HepG2 (cell line): ENCODE data around the gene CD2AP. TPM values are rescaled to one million over a fixed set of nuclear protein-coding genes. Genes with fewer than 3 reads are reported as not detected.

Experiments used
- ATAC-seq: fragments of 200-7000 bp; cut with Tn5 transposase; 3 replicates; pipeline ENCODE4 v1.9.1; 2020; ENCODE audit warnings: mild to moderate bottlenecking, moderate library complexity
- BruUV-seq: library from RNA; stranded (reverse); fragments of 400-500 nt; replicated peaks from 2 replicates; lab custom pipeline; 2021; lab: Mats Ljungman, UMichigan
- CTCF ChIA-PET: fragments of 300-600 bp; formaldehyde crosslinking; extraction: SDS; loops from one replicate; lab custom pipeline; 2021; ENCODE audit warnings: low total read pairs, inconsistent platforms, low intra/inter-chr PET ratio; lab: Yijun Ruan, JAX
- POLR2A ChIA-PET: fragments of 350-600 bp; sonication (Branson Sonifier 250); formaldehyde crosslinking; loops from one replicate; lab custom pipeline; 2020; ENCODE audit warnings: antibody characterized with exemption, inconsistent platforms; lab: Yijun Ruan, JAX
- DNase-seq: peaks from one replicate; pipeline ENCODE4 v3.0.0-alpha.2; 2015; ENCODE audit warnings: low spot score
- FAIRE-seq: peaks from 3 replicates; lab custom pipeline; 2011; peaks lifted over from hg19 to GRCh38; lab: Jason Lieb, UNC
- H2AFZ ChIP-seq: one replicate; pipeline ENCODE4 v1.6.1; 2011; ENCODE audit warnings: low read length, inconsistent platforms
- H3K27ac ChIP-seq: fragments of 300-600 bp; 3 replicates; pipeline ENCODE4 v1.8.0; 2011; ENCODE audit warnings: mixed run types, mild to moderate bottlenecking, mixed read lengths, low read length, inconsistent platforms; ENCODE audit not compliant: insufficient read depth; ENCODE audit errors: extremely low read length
- H3K27me3 ChIP-seq, 2 experiments: fragments of 200-600 bp in 1 of 2; 2 replicates in 1 of 2; 3 replicates in 1 of 2; pipeline versions ENCODE4 v1.6.0 to v1.8.0; 2011; ENCODE audit warnings: low read length in 2 of 2, mild to moderate bottlenecking in 2 of 2, moderate library complexity in 2 of 2, inconsistent platforms in 1 of 2; ENCODE audit not compliant: insufficient read depth in 2 of 2, control insufficient read depth in 1 of 2
- H3K36me3 ChIP-seq, 2 experiments: fragments of 200-600 bp in 1 of 2; replicated peaks in 1 of 2; 2 replicates in 1 of 2; 3 replicates in 1 of 2; pipeline versions ENCODE4 v1.5.1 to v1.8.0; 2011; ENCODE audit warnings: low read length in 2 of 2, inconsistent platforms in 1 of 2; ENCODE audit not compliant: insufficient read depth in 2 of 2, control insufficient read depth in 1 of 2
- H3K4me1 ChIP-seq: 2 replicates; pipeline ENCODE4 v1.5.1; 2012; ENCODE audit warnings: low read length, inconsistent platforms; ENCODE audit not compliant: insufficient read depth
- H3K4me2 ChIP-seq: 2 replicates; pipeline ENCODE4 v1.6.0; 2011; ENCODE audit warnings: low read depth, low read length, inconsistent platforms
- H3K4me3 ChIP-seq, 3 experiments: fragments of 200-600 bp in 1 of 3; sonication (generic), shearing (Covaris generic) in 1 of 3; replicated peaks in 1 of 3; 2 replicates each; pipeline ENCODE4 v1.5.1; 2011 to 2016; ENCODE audit warnings: low read length in 3 of 3, inconsistent platforms in 2 of 3, low read depth in 2 of 3, mild to moderate bottlenecking in 2 of 3, control low read depth in 1 of 3, mixed read lengths in 1 of 3; ENCODE audit not compliant: insufficient read depth in 1 of 3
- H3K79me2 ChIP-seq: one replicate; pipeline ENCODE4 v1.6.1; 2011; ENCODE audit warnings: low read length, inconsistent platforms; ENCODE audit not compliant: insufficient read depth
- H3K9ac ChIP-seq: 2 replicates; pipeline ENCODE4 v1.6.0; 2011; ENCODE audit warnings: mild to moderate bottlenecking, low read depth, low read length, inconsistent platforms; ENCODE audit not compliant: insufficient read depth
- H3K9me3 ChIP-seq: 2 replicates; pipeline ENCODE4 v1.5.1; 2012; ENCODE audit warnings: mild to moderate bottlenecking, low read length
- H4K20me1 ChIP-seq: 2 replicates; pipeline ENCODE4 v1.6.0; 2011; ENCODE audit warnings: inconsistent platforms, mild to moderate bottlenecking, low read length, moderate library complexity; ENCODE audit not compliant: insufficient read depth
- ARNT2 ChIP-seq: sonication (generic); formaldehyde crosslinking; IDR thresholded peaks from 2 replicates; pipeline ENCODE4 v1.8.0; 2022; ENCODE audit warnings: mild to moderate bottlenecking, low read depth, missing genetic modification reagents, moderate library complexity
- CENPT ChIP-seq: sonication (generic); formaldehyde crosslinking; IDR thresholded peaks from 2 replicates; pipeline ENCODE4 v1.8.0; 2022; ENCODE audit warnings: low read depth, mild to moderate bottlenecking, moderate library complexity, missing genetic modification reagents
- ETV5 ChIP-seq: IDR thresholded peaks from 2 replicates; pipeline ENCODE4 v1.6.1; 2018; ENCODE audit warnings: missing biosample characterization, missing genetic modification reagents, inconsistent platforms, borderline replicate concordance
- FOXJ3 ChIP-seq: sonication (generic); formaldehyde crosslinking; IDR thresholded peaks from 2 replicates; pipeline ENCODE4 v1.4.0; 2020; ENCODE audit warnings: missing genetic modification reagents, mild to moderate bottlenecking, borderline replicate concordance
- HNRNPLL ChIP-seq: fragments of 200-400 bp; formaldehyde crosslinking; IDR thresholded peaks from 2 replicates; pipeline ENCODE4 v1.6.1; 2017; ENCODE audit warnings: mild to moderate bottlenecking, low read depth, low read length; ENCODE audit not compliant: poor library complexity, severe bottlenecking
- HOMEZ ChIP-seq: IDR thresholded peaks from 2 replicates; pipeline ENCODE4 v1.6.1; 2016; ENCODE audit warnings: low read depth
- MTF1 ChIP-seq: sonication (generic); formaldehyde crosslinking; IDR thresholded peaks from 2 replicates; pipeline ENCODE4 v1.5.0; 2020; ENCODE audit warnings: missing genetic modification reagents
- NFE2L1 ChIP-seq: sonication (generic); formaldehyde crosslinking; IDR thresholded peaks from 2 replicates; pipeline ENCODE4 v1.4.0; 2020; ENCODE audit warnings: missing genetic modification reagents, mild to moderate bottlenecking, borderline replicate concordance
- PLRG1 ChIP-seq: fragments of 450-650 bp; conservative IDR thresholded peaks from 2 replicates; pipeline ENCODE4 v1.6.1; 2016
- SMARCE1 ChIP-seq: fragments of 450-650 bp; IDR thresholded peaks from 2 replicates; pipeline ENCODE4 v1.6.1; 2017; ENCODE audit warnings: borderline replicate concordance
- SNRNP70 ChIP-seq: fragments of 200-400 bp; formaldehyde crosslinking; IDR thresholded peaks from 2 replicates; pipeline ENCODE4 v1.6.1; 2017; ENCODE audit warnings: mild to moderate bottlenecking, low read depth, low read length, moderate library complexity
- SP5 ChIP-seq: IDR thresholded peaks from 2 replicates; pipeline ENCODE4 v1.6.1; 2016; ENCODE audit warnings: low read depth, borderline replicate concordance
- SYNCRIP ChIP-seq: fragments of 200-400 bp; formaldehyde crosslinking; IDR thresholded peaks from 2 replicates; pipeline ENCODE4 v1.6.1; 2018; ENCODE audit warnings: mild to moderate bottlenecking, low read depth, low read length; ENCODE audit not compliant: insufficient read depth
- TFDP2 ChIP-seq: sonication (generic); formaldehyde crosslinking; IDR thresholded peaks from 2 replicates; pipeline ENCODE4 v1.4.0; 2020; ENCODE audit warnings: missing genetic modification reagents
- TSC22D2 ChIP-seq: sonication (generic); formaldehyde crosslinking; IDR thresholded peaks from 2 replicates; pipeline ENCODE4 v1.5.1; 2020; ENCODE audit warnings: missing genetic modification reagents, mild to moderate bottlenecking, borderline replicate concordance
- ZNF335 ChIP-seq: sonication (generic); formaldehyde crosslinking; IDR thresholded peaks from 2 replicates; pipeline ENCODE4 v1.4.0; 2020; ENCODE audit warnings: missing genetic modification reagents
- ZNF382 ChIP-seq: sonication (generic); formaldehyde crosslinking; IDR thresholded peaks from 2 replicates; pipeline ENCODE4 v1.5.0; 2020; ENCODE audit warnings: missing genetic modification reagents, mild to moderate bottlenecking, borderline replicate concordance
- ZNF781 ChIP-seq: sonication (generic); formaldehyde crosslinking; IDR thresholded peaks from 2 replicates; pipeline ENCODE4 v1.5.1; 2020; ENCODE audit warnings: borderline replicate concordance, mild to moderate bottlenecking, missing genetic modification reagents; ENCODE audit errors: not compliant biosample characterization
- WGBS: methylation state at CpG from one replicate; pipeline ENCODE4 v1.1.6; 2017; ENCODE audit warnings: low lambda C conversion rate; 5-methylcytosine and 5-hydroxymethylcytosine counted together
- in situ Hi-C: cut with HindIII; loops from 2 replicates; pipeline ENCODE4 v1.10.0; 2017; ENCODE audit warnings: low pct_unique_long_range_greater_than_20kb; ENCODE audit not compliant: extremely low pct_ligation_motif_present
- intact Hi-C: fragments of 100-400 bp; cut with micrococcal nuclease; formaldehyde crosslinking; loops from one replicate; pipeline ENCODE4 v1.10.0; 2022; ENCODE audit not compliant: unreplicated experiment
- polyA plus RNA-seq, 8 experiments: library from polyadenylated mRNA; depleted of rRNA in 3 of 8; stranded (reverse) in 7 of 8; unstranded in 1 of 8; fragments of >200 nt; fragmentation: Illumina TruSeq in 4 of 8; extraction: Trizol in 4 of 8; gene quantifications; 2 replicates each; pipeline versions ENCODE4 v1.2.1 to v1.2.3, GENCODE V29; 2011 to 2016; ENCODE audit warnings: low read depth in 4 of 8, missing spikeins in 1 of 8, mixed read lengths in 1 of 8; ENCODE audit not compliant: insufficient read depth in 1 of 8
- total RNA-seq, 5 experiments: library from RNA; depleted of rRNA; stranded (reverse); fragments of >200 nt; fragmentation: Illumina TruSeq; extraction: Trizol; gene quantifications; 2 replicates each; pipeline ENCODE4 v1.2.3, GENCODE V29; 2016; ENCODE audit warnings: low read depth in 1 of 5
- TF ChIP-seq, protein P1 (sequence below): sonication (generic); formaldehyde crosslinking; IDR thresholded peaks from 2 replicates; pipeline ENCODE4 v1.4.0; 2020; ENCODE audit warnings: missing genetic modification reagents

CD2AP gene
- total and polyA plus RNA-seq, 2 of the 13 experiments (the other 11 are each of a cell fraction or from before 2014, with no cell fraction given), result 8.6 to 31.9 TPM

DNA sequence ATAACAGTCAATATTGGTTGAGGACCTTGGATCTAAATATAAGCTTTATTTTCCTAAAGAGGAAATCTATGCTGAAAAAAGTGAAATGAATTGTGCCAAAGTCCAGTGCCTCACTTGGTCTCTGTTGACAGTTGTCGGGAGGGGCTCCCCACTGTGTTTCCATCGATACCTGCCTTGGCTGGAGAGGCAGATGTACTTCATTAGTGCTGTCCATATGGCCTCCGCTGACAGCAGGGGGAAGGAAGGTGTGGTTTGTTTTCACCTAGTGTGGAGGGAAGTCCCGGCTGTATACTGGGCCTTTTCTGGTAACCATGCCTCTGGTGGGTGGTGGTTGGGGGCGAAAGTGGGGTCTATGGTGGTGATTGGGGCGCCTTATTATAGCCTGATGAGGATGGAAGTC is 42.7 kb downstream of the CD2AP start:
- no peaks in the 10 kb centered on the region for H3K27me3 ChIP-seq
- CTCF ChIA-PET, result no interaction called here
- POLR2A ChIA-PET, result no interaction called here
- FAIRE-seq (no peak), DNase-seq (peak; percentile 15), ATAC-seq (peak; percentile 40)
- intact Hi-C loops (no loop called here), in situ Hi-C loops (no loop called here)
- no peak overlapping the region for H3K9ac ChIP-seq
- H3K4me2 ChIP-seq, result no peak overlapping the region
- H3K27ac ChIP-seq, result no peak overlapping the region
- no TSS peak for BruUV-seq
- 76% methylated on average over 6 of the region's 6 CpGs for WGBS
- no peaks in the 10 kb centered on the region for H3K9me3 ChIP-seq
- H3K4me3 ChIP-seq, result no peak overlapping the region
- H3K79me2 ChIP-seq, result peaks cover 68% of the 10 kb centered on the region
- no peak overlapping the region for H2AFZ ChIP-seq
- peaks cover 40% of the 10 kb centered on the region for H4K20me1 ChIP-seq
- peaks cover 0 to 2% of the 10 kb centered on the region in 2 experiments; a peak in 2 of 5 replicates for H3K36me3 ChIP-seq
- peaks cover 24% of the 10 kb centered on the region for H3K4me1 ChIP-seq
- TF ChIP-seq PLRG1 (no peak), ZNF335 (CRISPR knock-in tag) (no peak), HNRNPLL (no peak), SNRNP70 (no peak), HOMEZ (CRISPR knock-in tag) (peak; percentile 98), SP5 (CRISPR knock-in tag) (no peak), TFDP2 (CRISPR knock-in tag) (no peak), ARNT2 (CRISPR knock-in tag) (no peak), NFE2L1 (CRISPR knock-in tag) (no peak), FOXJ3 (CRISPR knock-in tag) (no peak), SMARCE1 (no peak), CENPT (CRISPR knock-in tag) (no peak), SYNCRIP (no peak), ETV5 (no peak), ZNF382 (CRISPR knock-in tag) (no peak), MTF1 (CRISPR knock-in tag) (no peak), TSC22D2 (no peak), ZNF781 (CRISPR knock-in tag) (no peak)
- TF ChIP-seq, protein P1, sequence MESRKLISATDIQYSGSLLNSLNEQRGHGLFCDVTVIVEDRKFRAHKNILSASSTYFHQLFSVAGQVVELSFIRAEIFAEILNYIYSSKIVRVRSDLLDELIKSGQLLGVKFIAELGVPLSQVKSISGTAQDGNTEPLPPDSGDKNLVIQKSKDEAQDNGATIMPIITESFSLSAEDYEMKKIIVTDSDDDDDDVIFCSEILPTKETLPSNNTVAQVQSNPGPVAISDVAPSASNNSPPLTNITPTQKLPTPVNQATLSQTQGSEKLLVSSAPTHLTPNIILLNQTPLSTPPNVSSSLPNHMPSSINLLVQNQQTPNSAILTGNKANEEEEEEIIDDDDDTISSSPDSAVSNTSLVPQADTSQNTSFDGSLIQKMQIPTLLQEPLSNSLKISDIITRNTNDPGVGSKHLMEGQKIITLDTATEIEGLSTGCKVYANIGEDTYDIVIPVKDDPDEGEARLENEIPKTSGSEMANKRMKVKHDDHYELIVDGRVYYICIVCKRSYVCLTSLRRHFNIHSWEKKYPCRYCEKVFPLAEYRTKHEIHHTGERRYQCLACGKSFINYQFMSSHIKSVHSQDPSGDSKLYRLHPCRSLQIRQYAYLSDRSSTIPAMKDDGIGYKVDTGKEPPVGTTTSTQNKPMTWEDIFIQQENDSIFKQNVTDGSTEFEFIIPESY (CRISPR knock-in tag), result peak; percentile 88
